Amniotic epithelial cell (primary cell): Measurements from ENCODE around the gene PXDC1.

Experiments
- DNase-seq: peaks from one replicate; pipeline ENCODE4 v3.0.0-alpha.2; 2010; ENCODE audit warnings: low read depth

Gene PXDC1, protein sequence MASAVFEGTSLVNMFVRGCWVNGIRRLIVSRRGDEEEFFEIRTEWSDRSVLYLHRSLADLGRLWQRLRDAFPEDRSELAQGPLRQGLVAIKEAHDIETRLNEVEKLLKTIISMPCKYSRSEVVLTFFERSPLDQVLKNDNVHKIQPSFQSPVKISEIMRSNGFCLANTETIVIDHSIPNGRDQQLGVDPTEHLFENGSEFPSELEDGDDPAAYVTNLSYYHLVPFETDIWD

GRCh38 chr6:3751077-3751729, at the start of gene PXDC1:
TSS of gene PXDC1 (minus strand) at chr6:3751713. CDS start at chr6:3751531, 182 bp downstream.
- DNase-seq, result no peak

GRCh38 chr6:3800850-3801591, 49.5 kb upstream of the PXDC1 start:
- no peak for DNase-seq

- no peak for DNase-seq
Measured at GRCh38 chr6:3799719-3800118, 48.2 kb upstream of the PXDC1 start.

GRCh38 chr6:3798055-3798919, 46.8 kb upstream of the PXDC1 start:
- no peak for DNase-seq

- peak; percentile 71 for DNase-seq
Measured at GRCh38 chr6:3797231-3798054, 45.9 kb upstream of the PXDC1 start.

- DNase-seq, result no peak
Measured at GRCh38 chr6:3796719-3797041, 45.2 kb upstream of the PXDC1 start.

DNA sequence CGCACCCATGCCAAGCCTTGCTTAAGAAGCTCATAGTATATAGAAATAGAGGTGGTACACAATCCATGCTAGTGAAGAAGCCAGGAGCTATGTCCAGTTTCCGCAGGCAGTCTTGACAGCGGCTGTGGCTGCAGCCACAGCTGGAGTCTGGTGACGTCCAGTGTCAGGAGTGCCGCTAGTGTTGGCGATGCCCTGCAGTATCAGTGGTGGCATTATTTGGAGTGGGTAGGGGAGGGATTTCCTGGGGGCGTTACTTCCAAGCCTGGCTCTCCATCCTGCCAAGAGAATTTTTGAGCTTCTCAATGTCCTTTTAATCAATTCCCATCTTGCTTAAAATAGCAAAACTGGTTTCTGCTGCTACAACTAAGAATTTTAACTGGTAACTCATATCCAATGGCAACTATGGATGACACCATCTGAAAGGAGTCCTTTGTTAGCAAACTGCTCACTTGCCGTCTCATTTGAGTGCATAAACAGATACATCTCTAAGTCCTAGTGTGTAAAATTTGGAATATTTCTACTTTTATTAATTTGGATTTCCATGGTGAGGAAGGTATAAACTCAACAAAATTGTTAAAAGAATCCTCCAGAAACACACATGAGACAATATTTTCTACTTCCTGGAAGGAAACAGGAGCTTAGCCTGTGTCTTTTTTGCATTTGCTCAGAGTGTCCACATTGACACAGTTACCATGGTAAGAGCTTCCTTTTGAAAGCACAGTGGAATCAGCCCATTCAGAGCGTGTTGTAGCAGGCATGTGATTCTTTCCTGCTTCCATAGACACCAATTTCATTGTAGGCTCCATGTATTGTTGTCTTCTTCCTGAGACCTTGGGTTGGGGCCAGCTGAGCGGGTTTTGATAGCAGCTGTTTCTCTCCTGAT, 44.6 kb upstream of the PXDC1 start:
- no peak for DNase-seq

DNA sequence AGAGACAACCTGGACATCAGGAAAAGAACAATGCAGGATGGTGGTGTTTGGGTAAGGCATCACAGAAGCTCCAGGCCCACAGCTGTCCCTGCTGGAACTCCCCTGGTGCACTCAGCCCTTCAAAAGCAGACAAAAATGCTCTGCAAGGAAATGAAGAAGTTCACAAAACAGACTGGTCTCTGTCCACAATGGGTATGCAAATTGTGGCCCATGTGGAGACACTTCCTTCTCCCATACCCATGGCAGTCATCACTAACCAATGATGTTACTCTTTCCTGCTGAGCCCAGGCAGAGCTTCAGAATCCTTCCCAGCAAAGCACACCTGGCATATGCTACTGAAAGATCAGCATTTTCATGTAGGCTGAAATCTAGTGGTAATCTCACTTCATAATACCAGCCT, 42.6 kb upstream of the PXDC1 start:
- no peak for DNase-seq

DNA sequence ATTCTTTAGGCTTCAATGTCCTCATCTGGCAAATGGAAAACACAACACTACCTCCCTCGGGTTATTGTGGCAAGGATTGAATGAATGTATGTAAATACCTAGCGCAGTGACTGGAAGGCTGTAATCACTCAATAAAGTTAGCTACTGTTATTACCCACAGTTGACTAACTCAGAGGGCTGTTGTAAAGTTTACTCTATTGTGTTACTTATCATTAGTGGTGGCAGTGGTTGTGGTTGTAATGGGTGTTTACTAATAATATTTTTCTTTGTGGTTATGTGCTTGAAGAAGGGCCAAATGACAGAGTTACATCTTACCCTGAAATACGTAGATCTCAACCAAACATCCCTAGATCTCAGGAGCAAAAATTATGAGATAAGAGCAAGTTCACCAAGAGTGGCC, 42.0 kb upstream of the PXDC1 start:
- peak; percentile 76 for DNase-seq

DNA sequence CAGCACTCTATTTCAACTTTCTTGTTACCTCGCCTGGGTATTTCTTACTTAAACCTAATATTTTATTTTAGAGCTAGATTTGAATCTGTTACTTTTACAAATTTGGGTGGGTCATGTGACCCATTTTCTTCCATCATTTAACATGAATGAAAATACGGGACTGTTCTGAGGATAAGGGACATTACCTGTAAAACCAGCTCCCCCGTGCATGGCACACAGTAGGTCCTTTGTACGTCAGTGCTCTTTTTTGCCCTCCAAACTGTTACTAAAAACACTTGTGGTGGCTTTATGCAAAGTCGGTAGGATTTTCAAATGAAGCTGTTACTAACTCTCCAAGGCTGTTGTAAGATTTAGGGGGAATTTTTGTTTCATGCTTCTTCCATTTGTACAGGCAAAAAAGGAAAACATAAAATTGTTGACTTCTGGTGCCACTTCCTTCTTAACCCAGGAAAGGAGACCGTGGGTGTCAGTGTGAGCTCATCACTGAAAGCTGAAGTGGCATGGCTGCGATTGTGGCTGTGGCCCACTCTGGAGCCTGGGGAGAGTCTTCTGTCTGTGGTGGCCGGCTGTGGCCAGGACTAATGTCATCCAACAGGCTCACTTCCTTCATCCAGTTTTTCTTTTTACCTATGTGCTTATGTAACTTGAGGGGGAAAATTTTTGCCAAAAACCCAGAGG, 40.2 kb upstream of the PXDC1 start:
- no peak for DNase-seq

GRCh38 chr6:3789896-3790558, 38.5 kb upstream of the PXDC1 start:
- DNase-seq, result peak; percentile 45

DNA sequence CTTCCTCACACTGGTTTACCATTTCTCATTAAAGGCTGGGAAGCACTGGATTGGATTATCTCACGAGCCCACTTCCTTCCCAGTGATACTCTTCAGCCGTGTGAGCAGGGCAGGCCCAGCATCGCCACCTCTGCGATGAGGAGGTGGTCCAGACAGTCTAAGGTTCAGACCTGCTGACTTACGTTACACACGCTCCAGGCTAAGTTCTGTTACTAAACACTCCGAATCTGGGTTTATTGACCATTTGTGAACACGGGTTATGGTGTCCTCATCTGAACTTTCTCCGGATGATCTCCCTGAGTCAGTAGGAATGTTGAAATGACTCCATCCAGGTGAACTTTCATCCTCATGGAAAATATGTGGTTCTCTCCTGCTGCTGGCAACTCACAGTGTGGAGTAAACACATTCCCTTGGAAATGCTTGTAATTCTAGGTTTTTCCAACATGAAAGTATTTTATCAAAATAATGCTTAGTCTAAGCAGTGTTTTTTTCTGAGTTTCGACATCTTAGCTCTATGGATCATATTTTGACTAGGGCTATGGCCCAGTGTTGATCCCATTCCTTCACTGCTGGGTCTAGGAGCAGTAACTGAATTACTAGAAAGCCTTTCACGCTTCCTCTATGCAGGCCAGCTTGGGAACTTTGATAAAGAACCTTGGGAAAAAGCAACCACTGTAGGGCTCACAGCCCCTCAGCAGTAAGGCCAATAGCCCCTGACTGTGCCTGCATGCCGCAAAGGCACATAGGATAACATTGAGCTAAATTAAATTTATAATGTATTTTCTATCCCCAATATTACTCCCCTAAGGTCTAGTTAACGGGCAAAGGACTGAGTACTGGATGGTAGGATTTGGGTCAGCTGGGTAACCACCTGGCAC, 37.7 kb upstream of the PXDC1 start:
- DNase-seq, result peak; percentile 94

GRCh38 chr6:3788408-3789017, 37.0 kb upstream of the PXDC1 start:
- peak; percentile 91 for DNase-seq

DNA sequence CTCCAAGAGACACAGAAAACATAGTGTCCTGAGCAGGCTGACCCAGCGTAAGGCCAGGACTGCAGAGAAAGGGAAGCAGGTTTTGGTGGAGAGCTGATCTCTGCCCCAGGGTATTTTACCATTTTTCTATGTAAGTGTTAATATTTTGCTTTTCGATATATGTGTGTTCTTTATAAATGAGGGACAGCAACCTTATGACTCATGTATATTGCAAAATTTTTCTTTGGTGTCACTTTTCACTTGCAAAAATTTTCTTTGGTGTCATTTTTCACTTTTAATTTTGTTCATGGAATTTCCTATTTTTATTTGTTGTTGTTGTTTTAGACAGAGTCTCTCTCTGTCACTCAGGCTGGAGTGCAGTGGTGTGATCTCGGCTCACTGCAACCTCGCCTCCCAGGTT, 34.6 kb upstream of the PXDC1 start:
- no peak for DNase-seq

DNA sequence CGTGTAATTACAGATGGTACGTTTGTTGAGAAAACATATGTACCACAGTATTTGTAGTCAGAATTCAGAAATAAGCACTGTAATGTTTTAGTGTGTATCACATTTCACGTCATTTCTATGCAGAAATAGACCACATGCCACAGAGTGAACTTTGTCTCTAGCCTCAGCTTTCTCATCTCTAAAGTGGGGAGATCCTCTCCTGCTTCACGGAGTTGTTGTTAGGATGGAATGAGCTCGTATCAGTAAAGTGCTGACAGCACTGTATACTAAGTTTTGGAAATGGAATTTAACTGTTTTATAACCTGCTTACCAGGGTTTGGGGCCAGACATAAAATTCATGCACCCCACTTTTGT, 34.2 kb upstream of the PXDC1 start:
- DNase-seq, result no peak

DNA sequence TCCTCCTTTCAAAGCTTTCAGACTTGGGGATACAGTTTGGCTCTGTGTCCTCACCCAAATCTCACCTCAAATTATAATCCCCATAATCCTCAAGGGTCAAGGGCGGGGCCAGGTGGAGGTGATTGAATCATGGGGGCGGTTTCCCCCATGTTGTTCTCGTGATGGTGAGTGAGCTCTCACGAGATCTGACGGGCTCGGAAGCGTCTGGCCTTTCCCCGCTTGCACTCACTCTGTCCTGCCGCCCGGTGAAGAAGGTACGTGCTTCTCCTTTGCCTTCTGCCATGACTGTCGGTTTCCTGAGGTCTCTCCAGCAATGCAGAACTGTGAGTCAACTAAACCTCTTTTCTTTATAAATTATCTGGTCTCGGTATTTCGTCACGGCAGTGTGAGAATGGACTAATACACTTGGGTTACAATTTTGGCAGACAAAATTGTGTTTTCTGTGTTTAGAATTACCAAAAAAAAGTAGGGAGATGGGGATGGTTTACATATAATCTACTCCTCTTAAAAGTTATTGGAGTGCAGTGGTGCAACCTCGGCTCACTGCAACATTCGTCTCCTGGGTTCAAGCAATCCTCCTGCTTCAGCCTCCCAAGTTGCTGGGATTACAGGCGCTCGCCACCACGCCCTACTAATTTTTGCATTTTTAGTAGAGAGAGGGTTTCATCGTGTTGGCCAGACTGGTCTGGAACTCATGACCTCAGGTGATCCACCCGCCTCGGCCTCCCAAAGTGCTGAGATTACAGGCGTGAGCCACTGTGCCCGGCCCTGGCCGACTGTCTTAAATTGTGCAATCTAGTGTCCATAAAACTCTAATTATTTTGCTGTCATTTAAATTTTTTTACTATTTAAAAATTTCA, 33.6 kb upstream of the PXDC1 start:
- peak; percentile 20 for DNase-seq

DNA sequence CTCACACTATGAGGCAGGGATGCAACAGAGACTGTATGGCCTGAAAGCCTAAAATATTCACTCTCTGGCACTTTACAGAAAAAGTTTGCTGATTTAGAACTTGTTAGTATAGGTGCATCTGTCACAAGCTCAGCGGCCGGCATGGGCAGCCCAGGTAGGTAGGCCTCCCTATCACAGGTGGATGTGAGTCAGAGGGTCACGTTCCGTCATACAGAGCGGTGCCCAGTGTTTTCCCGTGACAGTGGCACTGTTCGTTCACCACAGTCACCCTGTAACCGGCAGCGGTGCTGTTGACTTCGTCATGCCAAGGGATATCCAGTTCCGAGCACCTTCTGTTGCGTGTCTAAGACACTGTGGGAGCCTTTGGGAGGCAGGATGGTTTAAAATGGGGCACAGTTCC, 32.9 kb upstream of the PXDC1 start:
- no peak for DNase-seq
